NCI-H1436 (cell line): ENCODE data around the gene MAP3K3.

Experiments
- DNase-seq: peaks from one replicate; lab custom pipeline; 2025; lab: John Stamatoyannopoulos, UW

MAP3K3 gene

GRCh38 chr17:63652106-63652505, 29.9 kb downstream of the MAP3K3 start:
- DNase-seq: no peak

GRCh38 chr17:63653050-63653449, 30.8 kb downstream of the MAP3K3 start:
- no peak for DNase-seq

GRCh38 chr17:63657786-63658185, 35.6 kb downstream of the MAP3K3 start:
- DNase-seq: no peak

GRCh38 chr17:63658366-63658765, 36.1 kb downstream of the MAP3K3 start:
- no peak for DNase-seq

- no peak for DNase-seq
These were observed 37.6 kb downstream of the MAP3K3 start for GRCh38 chr17:63659850-63660249.

- DNase-seq: no peak
These were observed 43.5 kb downstream of the MAP3K3 start for GRCh38 chr17:63665527-63666214.

GRCh38 chr17:63672856-63673255, 50.6 kb downstream of the MAP3K3 start:
- no peak for DNase-seq

- DNase-seq: no peak
These were observed 53.0 kb downstream of the MAP3K3 start for GRCh38 chr17:63675231-63675606.

- no peak for DNase-seq
These were observed 53.7 kb downstream of the MAP3K3 start for GRCh38 chr17:63675607-63676546.

GRCh38 chr17:63676584-63676983, 54.4 kb downstream of the MAP3K3 start:
- no peak for DNase-seq

- DNase-seq: no peak
These were observed 57.0 kb downstream of the MAP3K3 start for GRCh38 chr17:63679214-63679613.

- DNase-seq: no peak
These were observed 58.5 kb downstream of the MAP3K3 start for GRCh38 chr17:63680700-63681099.

GRCh38 chr17:63681530-63681929, 59.3 kb downstream of the MAP3K3 start:
- DNase-seq: no peak

GRCh38 chr17:63682441-63682840, 60.2 kb downstream of the MAP3K3 start:
- DNase-seq: no peak

GRCh38 chr17:63682981-63683380, 60.8 kb downstream of the MAP3K3 start:
- no peak for DNase-seq

GRCh38 chr17:63685041-63685440, 62.8 kb downstream of the MAP3K3 start:
- no peak for DNase-seq

- no peak for DNase-seq
These were observed 63.4 kb downstream of the MAP3K3 start for GRCh38 chr17:63685578-63685977.

- DNase-seq: no peak
These were observed 64.0 kb downstream of the MAP3K3 start for GRCh38 chr17:63686138-63686685.

GRCh38 chr17:63688396-63689020, 66.3 kb downstream of the MAP3K3 start:
- DNase-seq: no peak

GRCh38 chr17:63689479-63689878, 67.3 kb downstream of the MAP3K3 start:
- no peak for DNase-seq

- DNase-seq: no peak
These were observed 70.1 kb downstream of the MAP3K3 start for GRCh38 chr17:63692195-63692816.
